WTC11 (cell line): ENCODE measurements around the gene TMEM52. TPM values are rescaled to one million over a fixed set of nuclear protein-coding genes. Genes with fewer than 3 reads are reported as not detected.

ENCODE experiments used
- ATAC-seq: fragments of 200-7000 bp; cut with Tn5 transposase; 2 replicates; pipeline ENCODE4 v1.10.0; 2021; ENCODE audit warnings: mild to moderate bottlenecking, moderate library complexity
- CTCF ChIA-PET: fragments of 300-600 bp; sonication (Branson Sonifier 250); formaldehyde crosslinking; loops from one replicate; lab custom pipeline; 2021; ENCODE audit warnings: antibody characterized with exemption; lab: Charles Lee
- POLR2A ChIA-PET: fragments of 350-600 bp; sonication (Branson Sonifier 250); formaldehyde crosslinking; loops from one replicate; lab custom pipeline; 2021; ENCODE audit warnings: antibody characterized with exemption; lab: Charles Lee
- DNase-seq: peaks from one replicate; pipeline ENCODE4 v3.0.0; 2021; ENCODE audit warnings: low spot score
- H3K27ac Mint-ChIP-seq: 2 replicates; pipeline ENCODE4 v1.8.0; 2021; ENCODE audit warnings: mixed read lengths
- H3K27me3 Mint-ChIP-seq: 2 replicates; pipeline ENCODE4 v1.8.0; 2021; ENCODE audit warnings: low read depth, mild to moderate bottlenecking, moderate library complexity, mixed read lengths
- H3K36me3 Mint-ChIP-seq: 2 replicates; pipeline ENCODE4 v1.8.0; 2021; ENCODE audit warnings: mixed read lengths
- H3K4me1 Mint-ChIP-seq: 2 replicates; pipeline ENCODE4 v1.8.0; 2022; ENCODE audit warnings: mixed read lengths
- H3K4me3 Mint-ChIP-seq: 2 replicates; pipeline ENCODE4 v1.8.0; 2021; ENCODE audit warnings: mild to moderate bottlenecking, moderate library complexity, mixed read lengths
- H3K9me3 Mint-ChIP-seq: 2 replicates; pipeline ENCODE4 v1.8.0; 2021; ENCODE audit warnings: mixed read lengths
- ARID4B ChIP-seq: sonication (generic); formaldehyde crosslinking; IDR thresholded peaks from 2 replicates; pipeline ENCODE4 v1.8.0; 2023; ENCODE audit warnings: missing genetic modification reagents, mild to moderate bottlenecking, borderline replicate concordance
- ATF6 ChIP-seq: sonication (generic); formaldehyde crosslinking; IDR thresholded peaks from 2 replicates; pipeline ENCODE4 v1.8.1; 2023; ENCODE audit warnings: mild to moderate bottlenecking, missing genetic modification reagents
- CDX4 ChIP-seq: fragments of 250-450 bp; sonication (Bioruptor Pico); IDR thresholded peaks from 2 replicates; pipeline ENCODE4 v1.9.0; 2021; ENCODE audit warnings: moderate library complexity, mild to moderate bottlenecking, inconsistent platforms, borderline replicate concordance
- GABPB1 ChIP-seq: sonication (generic); formaldehyde crosslinking; IDR thresholded peaks from 2 replicates; pipeline ENCODE4 v1.8.1; 2023; ENCODE audit warnings: mild to moderate bottlenecking, missing genetic modification reagents
- KAT7 ChIP-seq: sonication (generic); formaldehyde crosslinking; IDR thresholded peaks from 2 replicates; pipeline ENCODE4 v1.8.1; 2023; ENCODE audit warnings: missing genetic modification reagents, mild to moderate bottlenecking, borderline replicate concordance
- OVOL2 ChIP-seq: fragments of 250-450 bp; sonication (Bioruptor Pico); IDR thresholded peaks from 2 replicates; pipeline ENCODE4 v1.9.0; 2021; ENCODE audit warnings: mild to moderate bottlenecking, borderline replicate concordance
- RORB ChIP-seq: fragments of 250-450 bp; sonication (Bioruptor Pico); IDR thresholded peaks from 2 replicates; pipeline ENCODE4 v1.9.0; 2021; ENCODE audit warnings: mild to moderate bottlenecking
- SMAD3 ChIP-seq: sonication (generic); formaldehyde crosslinking; IDR thresholded peaks from 2 replicates; pipeline ENCODE4 v1.8.0; 2022; ENCODE audit warnings: missing genetic modification reagents, mild to moderate bottlenecking, borderline replicate concordance
- SOX15 ChIP-seq: fragments of 250-450 bp; sonication (Bioruptor Pico); IDR thresholded peaks from 2 replicates; pipeline ENCODE4 v1.9.0; 2021; ENCODE audit warnings: mild to moderate bottlenecking
- ZBTB21 ChIP-seq: sonication (generic); formaldehyde crosslinking; IDR thresholded peaks from 2 replicates; pipeline ENCODE4 v1.8.1; 2023; ENCODE audit warnings: mild to moderate bottlenecking, missing genetic modification reagents, borderline replicate concordance
- ZMAT4 ChIP-seq: fragments of 250-450 bp; sonication (Bioruptor Pico); IDR thresholded peaks from 2 replicates; pipeline ENCODE4 v1.9.0; 2021; ENCODE audit warnings: mild to moderate bottlenecking
- ZNF138 ChIP-seq: sonication (generic); formaldehyde crosslinking; conservative IDR thresholded peaks from 2 replicates; pipeline ENCODE4 v1.8.1; 2022; ENCODE audit warnings: mild to moderate bottlenecking, moderate library complexity, missing genetic modification reagents
- ZNF416 ChIP-seq: fragments of 250-450 bp; sonication (Bioruptor Pico); IDR thresholded peaks from 2 replicates; pipeline ENCODE4 v1.9.0; 2021; ENCODE audit warnings: mild to moderate bottlenecking, inconsistent platforms
- ZNF425 ChIP-seq: fragments of 250-450 bp; sonication (Bioruptor Pico); conservative IDR thresholded peaks from 2 replicates; pipeline ENCODE4 v1.9.0; 2021; ENCODE audit warnings: mild to moderate bottlenecking
- ZNF512 ChIP-seq: sonication (generic); formaldehyde crosslinking; IDR thresholded peaks from 2 replicates; pipeline ENCODE4 v1.8.1; 2022; ENCODE audit warnings: missing genetic modification reagents, borderline replicate concordance
- total RNA-seq: library from RNA; stranded (reverse); gene quantifications from 3 replicates; pipeline ENCODE4 v1.2.3, GENCODE V29; 2021

Gene TMEM52
- total RNA-seq, 1 experiment from 2014 or later: 21.9 TPM

- DNase-seq: no peak
- Mint-ChIP-seq H3K27me3 (no peaks in the 10 kb centered on the region; the same call in 1 of the 2 replicates), H3K27ac (peak overlapping the region; percentile 20; the same call in 1 of the 2 replicates), H3K9me3 (no peaks in the 10 kb centered on the region), H3K36me3 (no peaks in the 10 kb centered on the region), H3K4me1 (peaks cover 19% of the 10 kb centered on the region), H3K4me3 (no peak overlapping the region)
- ATAC-seq: no peak
- POLR2A ChIA-PET: no interaction called here
- no peak for TF ChIP-seq ATF6 (CRISPR knock-in tag)
- no peak for TF ChIP-seq ZNF416 (CRISPR knock-in tag)
- no peak for TF ChIP-seq CDX4 (CRISPR knock-in tag)
- no peak for TF ChIP-seq ZNF512 (CRISPR knock-in tag)
- TF ChIP-seq SOX15 (CRISPR knock-in tag): no peak
- no peak for TF ChIP-seq ARID4B (CRISPR knock-in tag)
- TF ChIP-seq KAT7: no peak
- TF ChIP-seq ZBTB21 (CRISPR knock-in tag): no peak
- no peak for TF ChIP-seq RORB (CRISPR knock-in tag)
- no peak for TF ChIP-seq SMAD3
- TF ChIP-seq ZNF425 (CRISPR knock-in tag): no peak
- no peak for TF ChIP-seq ZMAT4 (CRISPR knock-in tag)
- TF ChIP-seq ZNF138 (CRISPR knock-in tag): no peak
- TF ChIP-seq OVOL2 (CRISPR knock-in tag): no peak
- no peak for TF ChIP-seq GABPB1 (CRISPR knock-in tag)
- CTCF ChIA-PET: interaction anchor here (0.5 to 5.7 kb wide), 3 partner anchors 30 to 231 kb away, joined by 3 to 46 read pairs (median 3); no protein-coding TSS in a partner anchor
These were observed 4.7 kb downstream of the TMEM52 start for GRCh38 chr1:1914101-1914970.
